HepG2 (cell line): ENCODE data around the gene HOXA5.

ENCODE experiments used
- BCL6 ChIP-seq: IDR thresholded peaks from 2 replicates; pipeline ENCODE4 v1.6.1; 2016; ENCODE audit warnings: missing genetic modification reagents, missing compliant biosample characterization
- ETV6 ChIP-seq: sonication (generic); formaldehyde crosslinking; conservative IDR thresholded peaks from 2 replicates; pipeline ENCODE4 v1.4.0; 2020; ENCODE audit warnings: missing genetic modification reagents
- HCFC1 ChIP-seq: fragments of 150-350 bp; IDR thresholded peaks from 2 replicates; pipeline ENCODE4 v1.6.1; 2014; ENCODE audit warnings: low read depth, low read length
- MTA3 ChIP-seq: sonication (generic); formaldehyde crosslinking; IDR thresholded peaks from 2 replicates; pipeline ENCODE4 v1.4.0; 2020; ENCODE audit warnings: missing genetic modification reagents
- POLR2A ChIP-seq, 2 experiments: IDR thresholded peaks; 2 replicates each; pipeline ENCODE4 v1.6.1; 2011; ENCODE audit warnings: low read depth in 2 of 2, low read length in 2 of 2, mild to moderate bottlenecking in 1 of 2, moderate library complexity in 1 of 2; ENCODE audit not compliant: insufficient read depth in 1 of 2
- RFX3 ChIP-seq: IDR thresholded peaks from 2 replicates; pipeline ENCODE4 v1.6.1; 2016; ENCODE audit warnings: missing biosample characterization, missing genetic modification reagents
- TBX3 ChIP-seq: fragments of 450-650 bp; IDR thresholded peaks from 2 replicates; pipeline ENCODE4 v1.6.1; 2017; ENCODE audit warnings: antibody characterized with exemption, mild to moderate bottlenecking, inconsistent platforms, borderline replicate concordance
- TF ChIP-seq, protein P1 (sequence below): sonication (generic); formaldehyde crosslinking; IDR thresholded peaks from 2 replicates; pipeline ENCODE4 v1.5.0; 2020; ENCODE audit warnings: mild to moderate bottlenecking, missing genetic modification reagents, moderate library complexity
- TF ChIP-seq, protein P2 (sequence below): sonication (generic); formaldehyde crosslinking; IDR thresholded peaks from 2 replicates; pipeline ENCODE4 v1.5.1; 2020; ENCODE audit warnings: mild to moderate bottlenecking, missing genetic modification reagents, moderate library complexity
- TF ChIP-seq, protein P3 (sequence below), 2 experiments: IDR thresholded peaks; 2 replicates each; pipeline ENCODE4 v1.6.1; 2011 to 2012; ENCODE audit warnings: low read length in 2 of 2, borderline replicate concordance in 1 of 2, low read depth in 1 of 2, mild to moderate bottlenecking in 1 of 2, moderate library complexity in 1 of 2
- TF ChIP-seq, protein P4 (sequence below): IDR thresholded peaks from 2 replicates; pipeline ENCODE4 v1.6.1; 2016
- TF ChIP-seq, protein P5 (sequence below), 2 experiments: sonication (generic) in 1 of 2; formaldehyde crosslinking in 1 of 2; IDR thresholded peaks; 2 replicates each; pipeline versions ENCODE4 v1.5.1 to v1.6.1; 2011 to 2020; ENCODE audit warnings: borderline replicate concordance in 1 of 2, low read depth in 1 of 2, low read length in 1 of 2, mild to moderate bottlenecking in 1 of 2, missing genetic modification reagents in 1 of 2, moderate library complexity in 1 of 2

DNA sequence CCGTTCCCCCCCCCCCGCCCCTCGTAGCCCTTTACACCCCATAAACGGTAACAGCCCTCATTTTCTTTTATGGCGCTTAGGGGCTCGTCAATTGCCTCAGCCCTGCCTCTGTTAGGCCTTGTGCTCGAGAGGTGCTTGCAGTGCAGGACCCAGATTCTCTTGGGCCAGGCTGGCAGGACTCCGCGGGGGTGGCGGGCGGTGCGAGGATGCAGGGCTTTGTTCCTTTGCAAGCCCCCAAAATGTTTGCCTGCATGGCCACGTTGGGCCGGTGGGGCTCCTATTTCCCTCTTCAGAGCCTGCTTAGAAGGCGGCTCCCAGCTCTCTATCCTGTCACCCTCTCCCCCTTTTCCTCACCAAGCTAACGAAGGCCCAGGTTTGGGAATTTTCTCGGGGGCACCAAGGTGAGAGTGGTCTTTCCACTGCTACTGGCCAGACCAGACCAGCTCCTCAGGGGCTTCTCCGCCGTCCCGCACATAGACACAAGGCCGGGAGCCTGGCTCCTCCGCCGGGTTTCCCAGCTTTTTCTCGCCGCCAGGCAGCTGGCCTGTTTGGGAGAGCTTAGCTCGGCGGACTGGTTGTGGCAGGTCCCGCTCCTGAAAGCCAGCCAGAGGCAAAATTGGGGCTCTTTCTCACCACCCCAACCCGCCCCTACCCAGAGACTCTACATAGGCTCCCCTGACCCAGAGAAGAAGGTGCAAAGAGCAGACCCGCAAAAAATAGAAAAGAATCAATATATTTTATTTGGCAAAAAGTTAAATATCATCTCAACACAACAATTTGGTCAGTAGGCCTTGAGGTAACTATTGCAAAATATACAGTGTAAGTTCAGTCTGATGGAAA lies 18.5 kb upstream of the HOXA5 start:
- TF ChIP-seq RFX3 (no peak), BCL6 (CRISPR knock-in tag) (no peak), ETV6 (CRISPR knock-in tag) (no peak), HCFC1 (no peak), MTA3 (no peak), TBX3 (no peak), POLR2A (IDR thresholded peaks at IDR 0.05; ENCODE audit: insufficient read depth in 1 of 2, low read depth in 2 of 2, low read length in 2 of 2) (no peak)
- TF ChIP-seq, protein P1, sequence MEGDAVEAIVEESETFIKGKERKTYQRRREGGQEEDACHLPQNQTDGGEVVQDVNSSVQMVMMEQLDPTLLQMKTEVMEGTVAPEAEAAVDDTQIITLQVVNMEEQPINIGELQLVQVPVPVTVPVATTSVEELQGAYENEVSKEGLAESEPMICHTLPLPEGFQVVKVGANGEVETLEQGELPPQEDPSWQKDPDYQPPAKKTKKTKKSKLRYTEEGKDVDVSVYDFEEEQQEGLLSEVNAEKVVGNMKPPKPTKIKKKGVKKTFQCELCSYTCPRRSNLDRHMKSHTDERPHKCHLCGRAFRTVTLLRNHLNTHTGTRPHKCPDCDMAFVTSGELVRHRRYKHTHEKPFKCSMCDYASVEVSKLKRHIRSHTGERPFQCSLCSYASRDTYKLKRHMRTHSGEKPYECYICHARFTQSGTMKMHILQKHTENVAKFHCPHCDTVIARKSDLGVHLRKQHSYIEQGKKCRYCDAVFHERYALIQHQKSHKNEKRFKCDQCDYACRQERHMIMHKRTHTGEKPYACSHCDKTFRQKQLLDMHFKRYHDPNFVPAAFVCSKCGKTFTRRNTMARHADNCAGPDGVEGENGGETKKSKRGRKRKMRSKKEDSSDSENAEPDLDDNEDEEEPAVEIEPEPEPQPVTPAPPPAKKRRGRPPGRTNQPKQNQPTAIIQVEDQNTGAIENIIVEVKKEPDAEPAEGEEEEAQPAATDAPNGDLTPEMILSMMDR, result no peak
- TF ChIP-seq, protein P2, sequence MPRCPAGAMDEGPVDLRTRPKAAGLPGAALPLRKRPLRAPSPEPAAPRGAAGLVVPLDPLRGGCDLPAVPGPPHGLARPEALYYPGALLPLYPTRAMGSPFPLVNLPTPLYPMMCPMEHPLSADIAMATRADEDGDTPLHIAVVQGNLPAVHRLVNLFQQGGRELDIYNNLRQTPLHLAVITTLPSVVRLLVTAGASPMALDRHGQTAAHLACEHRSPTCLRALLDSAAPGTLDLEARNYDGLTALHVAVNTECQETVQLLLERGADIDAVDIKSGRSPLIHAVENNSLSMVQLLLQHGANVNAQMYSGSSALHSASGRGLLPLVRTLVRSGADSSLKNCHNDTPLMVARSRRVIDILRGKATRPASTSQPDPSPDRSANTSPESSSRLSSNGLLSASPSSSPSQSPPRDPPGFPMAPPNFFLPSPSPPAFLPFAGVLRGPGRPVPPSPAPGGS, result no peak
- TF ChIP-seq, protein P3, sequence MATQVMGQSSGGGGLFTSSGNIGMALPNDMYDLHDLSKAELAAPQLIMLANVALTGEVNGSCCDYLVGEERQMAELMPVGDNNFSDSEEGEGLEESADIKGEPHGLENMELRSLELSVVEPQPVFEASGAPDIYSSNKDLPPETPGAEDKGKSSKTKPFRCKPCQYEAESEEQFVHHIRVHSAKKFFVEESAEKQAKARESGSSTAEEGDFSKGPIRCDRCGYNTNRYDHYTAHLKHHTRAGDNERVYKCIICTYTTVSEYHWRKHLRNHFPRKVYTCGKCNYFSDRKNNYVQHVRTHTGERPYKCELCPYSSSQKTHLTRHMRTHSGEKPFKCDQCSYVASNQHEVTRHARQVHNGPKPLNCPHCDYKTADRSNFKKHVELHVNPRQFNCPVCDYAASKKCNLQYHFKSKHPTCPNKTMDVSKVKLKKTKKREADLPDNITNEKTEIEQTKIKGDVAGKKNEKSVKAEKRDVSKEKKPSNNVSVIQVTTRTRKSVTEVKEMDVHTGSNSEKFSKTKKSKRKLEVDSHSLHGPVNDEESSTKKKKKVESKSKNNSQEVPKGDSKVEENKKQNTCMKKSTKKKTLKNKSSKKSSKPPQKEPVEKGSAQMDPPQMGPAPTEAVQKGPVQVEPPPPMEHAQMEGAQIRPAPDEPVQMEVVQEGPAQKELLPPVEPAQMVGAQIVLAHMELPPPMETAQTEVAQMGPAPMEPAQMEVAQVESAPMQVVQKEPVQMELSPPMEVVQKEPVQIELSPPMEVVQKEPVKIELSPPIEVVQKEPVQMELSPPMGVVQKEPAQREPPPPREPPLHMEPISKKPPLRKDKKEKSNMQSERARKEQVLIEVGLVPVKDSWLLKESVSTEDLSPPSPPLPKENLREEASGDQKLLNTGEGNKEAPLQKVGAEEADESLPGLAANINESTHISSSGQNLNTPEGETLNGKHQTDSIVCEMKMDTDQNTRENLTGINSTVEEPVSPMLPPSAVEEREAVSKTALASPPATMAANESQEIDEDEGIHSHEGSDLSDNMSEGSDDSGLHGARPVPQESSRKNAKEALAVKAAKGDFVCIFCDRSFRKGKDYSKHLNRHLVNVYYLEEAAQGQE (IDR thresholded peaks at IDR 0.05; ENCODE audit: borderline replicate concordance in 1 of 2, low read depth in 1 of 2, low read length in 2 of 2), result no peak
- TF ChIP-seq, protein P4, sequence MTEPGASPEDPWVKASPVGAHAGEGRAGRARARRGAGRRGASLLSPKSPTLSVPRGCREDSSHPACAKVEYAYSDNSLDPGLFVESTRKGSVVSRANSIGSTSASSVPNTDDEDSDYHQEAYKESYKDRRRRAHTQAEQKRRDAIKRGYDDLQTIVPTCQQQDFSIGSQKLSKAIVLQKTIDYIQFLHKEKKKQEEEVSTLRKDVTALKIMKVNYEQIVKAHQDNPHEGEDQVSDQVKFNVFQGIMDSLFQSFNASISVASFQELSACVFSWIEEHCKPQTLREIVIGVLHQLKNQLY, result no peak
- TF ChIP-seq, protein P5, sequence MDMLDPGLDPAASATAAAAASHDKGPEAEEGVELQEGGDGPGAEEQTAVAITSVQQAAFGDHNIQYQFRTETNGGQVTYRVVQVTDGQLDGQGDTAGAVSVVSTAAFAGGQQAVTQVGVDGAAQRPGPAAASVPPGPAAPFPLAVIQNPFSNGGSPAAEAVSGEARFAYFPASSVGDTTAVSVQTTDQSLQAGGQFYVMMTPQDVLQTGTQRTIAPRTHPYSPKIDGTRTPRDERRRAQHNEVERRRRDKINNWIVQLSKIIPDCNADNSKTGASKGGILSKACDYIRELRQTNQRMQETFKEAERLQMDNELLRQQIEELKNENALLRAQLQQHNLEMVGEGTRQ (IDR thresholded peaks at IDR 0.05; ENCODE audit: low read depth, low read length), result no peak
- TF ChIP-seq, protein P5 (CRISPR knock-in tag; IDR thresholded peaks at IDR 0.05; ENCODE audit: borderline replicate concordance), result no peak
